Esophagus muscularis mucosa (tissue), 4 donors: Measurements from ENCODE around the gene MICAL3.

Source experiments
- CTCF ChIP-seq, 3 experiments: fragments of 200-600 bp in 2 of 3; fragments of 450-650 bp in 1 of 3; sonication (generic) in 2 of 3; IDR thresholded peaks; one replicate each; pipeline ENCODE4 v1.5.1; 2017 to 2019; ENCODE audit warnings: antibody characterized with exemption in 3 of 3, mild to moderate bottlenecking in 2 of 3, moderate library complexity in 1 of 3
- EP300 ChIP-seq: sonication (generic); formaldehyde crosslinking; IDR thresholded peaks from one replicate; pipeline ENCODE4 v1.6.1; 2017; ENCODE audit warnings: antibody characterized with exemption
- POLR2A ChIP-seq: fragments of 450-650 bp; IDR thresholded peaks from one replicate; pipeline ENCODE4 v1.6.1; 2017; ENCODE audit warnings: antibody characterized with exemption, moderate library complexity, mild to moderate bottlenecking, low read depth
- POLR2AphosphoS5 ChIP-seq, 2 donors: sonication (generic); formaldehyde crosslinking; IDR thresholded peaks; one replicate each; pipeline ENCODE4 v1.6.1; 2017; ENCODE audit warnings: antibody characterized with exemption in 2 of 2

- TF ChIP-seq CTCF (IDR thresholded peaks at IDR 0.05) (no peak), POLR2AphosphoS5 (IDR thresholded peaks at IDR 0.05) (no peak), POLR2A (no peak), EP300 (no peak)
Observed at GRCh38 chr22:18013947-18014346, 10.4 kb downstream of the MICAL3 start.
